ENCODE data around the gene DPEP3.
"Not testable (repeated sequence)": the region's sequence is repeated elsewhere in the genome, so short reads cannot be mapped to it uniquely, and the experiment has no call there.

The DPEP3 gene

GRCh38 chr16:67945392-67945933 is 34.8 kb downstream of the DPEP3 start:
- DNase-seq, result no peak

GRCh38 chr16:67944690-67945391 is 35.5 kb downstream of the DPEP3 start:
- no peak for DNase-seq

GRCh38 chr16:67943619-67944504 is 36.4 kb downstream of the DPEP3 start, which contains the start of gene LCAT:
Gene LCAT (minus strand): TSS chr16:67944120. CDS start chr16:67944101, 19 bp downstream.
- peak in 53 of 56 donors; percentile 27 to 95 (median 75) for DNase-seq

GRCh38 chr16:67943256-67943618 is 37.1 kb downstream of the DPEP3 start:
- no peak for DNase-seq

GRCh38 chr16:67942510-67943255 is 37.6 kb downstream of the DPEP3 start:
- DNase-seq, result peak in 2 of 56 donors; percentile 33 to 39

- DNase-seq, result peak in 18 of 56 donors; percentile 9 to 38 (median 23)
Measured at GRCh38 chr16:67942200-67942509, 38.1 kb downstream of the DPEP3 start.

GRCh38 chr16:67941469-67942199 is 38.7 kb downstream of the DPEP3 start:
- DNase-seq, result no peak

- no peak for DNase-seq
Measured at GRCh38 chr16:67940446-67941089, 39.7 kb downstream of the DPEP3 start.

- DNase-seq, result peak in 1 of 56 donors; percentile 48
Measured at GRCh38 chr16:67939507-67940445, 40.5 kb downstream of the DPEP3 start.

GRCh38 chr16:67937713-67938112 is 42.6 kb downstream of the DPEP3 start:
- not testable (repeated sequence) for DNase-seq

GRCh38 chr16:67936880-67937605 is 43.3 kb downstream of the DPEP3 start:
- DNase-seq, result peak in 6 of 56 donors; percentile 19 to 53 (median 34)

GRCh38 chr16:67936124-67936879 is 44.0 kb downstream of the DPEP3 start, which contains the start of gene PSMB10:
Gene PSMB10 (minus strand): TSS chr16:67936850. CDS start chr16:67936749, 101 bp downstream.
- DNase-seq, result peak in 35 of 56 donors; percentile 30 to 74 (median 52)

- peak; percentile 28 to 98 (median 92) for DNase-seq
Measured at GRCh38 chr16:67935402-67936123, 44.7 kb downstream of the DPEP3 start.

GRCh38 chr16:67935101-67935401 is 45.2 kb downstream of the DPEP3 start:
- DNase-seq, result peak in 1 of 56 donors; percentile 51

GRCh38 chr16:67934306-67935100 is 45.8 kb downstream of the DPEP3 start:
- DNase-seq, result peak in 4 of 56 donors; percentile 17 to 43 (median 32)

- DNase-seq, result no peak
Measured at GRCh38 chr16:67933805-67934204, 46.5 kb downstream of the DPEP3 start.

Measured in amygdala (tissue), 56 donors.